ENCODE measurements around the gene E2F6.

The E2F6 gene

DNA sequence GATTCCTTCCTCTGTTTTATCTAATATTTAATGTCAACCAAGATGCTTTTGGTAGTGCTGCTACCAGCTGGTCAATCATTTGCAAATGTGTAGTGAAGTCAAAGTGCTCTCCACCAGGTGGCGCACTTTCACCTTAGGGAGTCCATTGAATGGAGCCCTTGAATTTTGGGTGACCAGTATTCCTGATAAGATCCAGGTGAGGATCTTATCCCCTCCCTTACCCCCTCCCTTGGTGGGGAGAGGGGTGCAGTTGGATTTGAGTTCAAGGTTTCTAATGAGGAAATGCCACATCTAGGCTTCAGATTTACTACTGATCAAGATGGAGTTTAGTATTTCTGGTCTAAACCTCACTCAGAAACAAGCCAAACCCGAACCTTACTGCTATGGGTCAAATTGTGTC, 12.0 kb upstream of the E2F6 start:
- Histone ChIP-seq H3K9me3 (ENCODE audit: control insufficient read depth, insufficient read depth, low read depth, low read length) (no peaks in the 10 kb centered on the region), H3K4me3 (ENCODE audit: low read depth, low read length) (no peak overlapping the region), H3K27ac (ENCODE audit: extremely low read depth, low read depth, low read length) (no peak overlapping the region), H3K36me3 (ENCODE audit: control insufficient read depth in 2 of 2, insufficient read depth in 1 of 2, low read length in 2 of 2) (no peaks in the 10 kb centered on the region), H3K4me1 (ENCODE audit: control insufficient read depth, insufficient read depth, low read length) (no peaks in the 10 kb centered on the region; the same call in 1 of the 2 replicates)
- ChIA-PET POLR2A (no interaction called here), CTCF (interaction anchor here (0.6 to 12.5 kb wide), 19 partner anchors 9 to 642 kb away, joined by 3 to 282 read pairs (median 4); partner anchors contain the start of gene GREB1)
- TF ChIP-seq SCRT2 (tag by site-specific recombination; IDR thresholded peaks at IDR 0.05): no peak
- no peak for TF ChIP-seq ZSCAN23 (tag by site-specific recombination; IDR thresholded peaks at IDR 0.05)
- TF ChIP-seq ZNF423 (tag by site-specific recombination; IDR thresholded peaks at IDR 0.05): no peak
- TF ChIP-seq, protein P1, sequence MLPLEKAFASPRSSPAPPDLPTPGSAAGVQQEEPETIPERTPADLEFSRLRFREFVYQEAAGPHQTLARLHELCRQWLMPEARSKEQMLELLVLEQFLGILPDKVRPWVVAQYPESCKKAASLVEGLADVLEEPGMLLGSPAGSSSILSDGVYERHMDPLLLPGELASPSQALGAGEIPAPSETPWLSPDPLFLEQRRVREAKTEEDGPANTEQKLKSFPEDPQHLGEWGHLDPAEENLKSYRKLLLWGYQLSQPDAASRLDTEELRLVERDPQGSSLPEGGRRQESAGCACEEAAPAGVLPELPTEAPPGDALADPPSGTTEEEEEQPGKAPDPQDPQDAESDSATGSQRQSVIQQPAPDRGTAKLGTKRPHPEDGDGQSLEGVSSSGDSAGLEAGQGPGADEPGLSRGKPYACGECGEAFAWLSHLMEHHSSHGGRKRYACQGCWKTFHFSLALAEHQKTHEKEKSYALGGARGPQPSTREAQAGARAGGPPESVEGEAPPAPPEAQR (tag by site-specific recombination; IDR thresholded peaks at IDR 0.05): no peak
- 0 out of 2 replicates have a peak, but pooled peaks have one; percentile 26 for TF ChIP-seq ZBTB48 (tag by site-specific recombination; IDR thresholded peaks at IDR 0.05)
- no peak for TF ChIP-seq ZNF2 (tag by site-specific recombination; IDR thresholded peaks at IDR 0.05)
- TF ChIP-seq, protein P2, sequence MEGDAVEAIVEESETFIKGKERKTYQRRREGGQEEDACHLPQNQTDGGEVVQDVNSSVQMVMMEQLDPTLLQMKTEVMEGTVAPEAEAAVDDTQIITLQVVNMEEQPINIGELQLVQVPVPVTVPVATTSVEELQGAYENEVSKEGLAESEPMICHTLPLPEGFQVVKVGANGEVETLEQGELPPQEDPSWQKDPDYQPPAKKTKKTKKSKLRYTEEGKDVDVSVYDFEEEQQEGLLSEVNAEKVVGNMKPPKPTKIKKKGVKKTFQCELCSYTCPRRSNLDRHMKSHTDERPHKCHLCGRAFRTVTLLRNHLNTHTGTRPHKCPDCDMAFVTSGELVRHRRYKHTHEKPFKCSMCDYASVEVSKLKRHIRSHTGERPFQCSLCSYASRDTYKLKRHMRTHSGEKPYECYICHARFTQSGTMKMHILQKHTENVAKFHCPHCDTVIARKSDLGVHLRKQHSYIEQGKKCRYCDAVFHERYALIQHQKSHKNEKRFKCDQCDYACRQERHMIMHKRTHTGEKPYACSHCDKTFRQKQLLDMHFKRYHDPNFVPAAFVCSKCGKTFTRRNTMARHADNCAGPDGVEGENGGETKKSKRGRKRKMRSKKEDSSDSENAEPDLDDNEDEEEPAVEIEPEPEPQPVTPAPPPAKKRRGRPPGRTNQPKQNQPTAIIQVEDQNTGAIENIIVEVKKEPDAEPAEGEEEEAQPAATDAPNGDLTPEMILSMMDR (tag by site-specific recombination; IDR thresholded peaks at IDR 0.05): peak; percentile 68
- TF ChIP-seq BCL11B (tag by site-specific recombination; IDR thresholded peaks at IDR 0.05; ENCODE audit: low read depth): no peak
- TF ChIP-seq ZNF501 (tag by site-specific recombination; IDR thresholded peaks at IDR 0.05): no peak
- no peak for TF ChIP-seq ZNF843 (tag by site-specific recombination; IDR thresholded peaks at IDR 0.05)
- TF ChIP-seq ZNF10 (tag by site-specific recombination; IDR thresholded peaks at IDR 0.05): no peak
- TF ChIP-seq ZNF335 (tag by site-specific recombination; conservative IDR thresholded peaks at IDR 0.05): no peak
- TF ChIP-seq, protein P3, sequence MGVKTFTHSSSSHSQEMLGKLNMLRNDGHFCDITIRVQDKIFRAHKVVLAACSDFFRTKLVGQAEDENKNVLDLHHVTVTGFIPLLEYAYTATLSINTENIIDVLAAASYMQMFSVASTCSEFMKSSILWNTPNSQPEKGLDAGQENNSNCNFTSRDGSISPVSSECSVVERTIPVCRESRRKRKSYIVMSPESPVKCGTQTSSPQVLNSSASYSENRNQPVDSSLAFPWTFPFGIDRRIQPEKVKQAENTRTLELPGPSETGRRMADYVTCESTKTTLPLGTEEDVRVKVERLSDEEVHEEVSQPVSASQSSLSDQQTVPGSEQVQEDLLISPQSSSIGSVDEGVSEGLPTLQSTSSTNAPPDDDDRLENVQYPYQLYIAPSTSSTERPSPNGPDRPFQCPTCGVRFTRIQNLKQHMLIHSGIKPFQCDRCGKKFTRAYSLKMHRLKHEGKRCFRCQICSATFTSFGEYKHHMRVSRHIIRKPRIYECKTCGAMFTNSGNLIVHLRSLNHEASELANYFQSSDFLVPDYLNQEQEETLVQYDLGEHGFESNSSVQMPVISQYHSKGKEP (tag by site-specific recombination; IDR thresholded peaks at IDR 0.05): no peak
- TF ChIP-seq ZNF660 (tag by site-specific recombination; IDR thresholded peaks at IDR 0.05): peak; percentile 92
- TF ChIP-seq ZNF654 (tag by site-specific recombination; IDR thresholded peaks at IDR 0.05; ENCODE audit: low read depth): peak; percentile 64

DNA sequence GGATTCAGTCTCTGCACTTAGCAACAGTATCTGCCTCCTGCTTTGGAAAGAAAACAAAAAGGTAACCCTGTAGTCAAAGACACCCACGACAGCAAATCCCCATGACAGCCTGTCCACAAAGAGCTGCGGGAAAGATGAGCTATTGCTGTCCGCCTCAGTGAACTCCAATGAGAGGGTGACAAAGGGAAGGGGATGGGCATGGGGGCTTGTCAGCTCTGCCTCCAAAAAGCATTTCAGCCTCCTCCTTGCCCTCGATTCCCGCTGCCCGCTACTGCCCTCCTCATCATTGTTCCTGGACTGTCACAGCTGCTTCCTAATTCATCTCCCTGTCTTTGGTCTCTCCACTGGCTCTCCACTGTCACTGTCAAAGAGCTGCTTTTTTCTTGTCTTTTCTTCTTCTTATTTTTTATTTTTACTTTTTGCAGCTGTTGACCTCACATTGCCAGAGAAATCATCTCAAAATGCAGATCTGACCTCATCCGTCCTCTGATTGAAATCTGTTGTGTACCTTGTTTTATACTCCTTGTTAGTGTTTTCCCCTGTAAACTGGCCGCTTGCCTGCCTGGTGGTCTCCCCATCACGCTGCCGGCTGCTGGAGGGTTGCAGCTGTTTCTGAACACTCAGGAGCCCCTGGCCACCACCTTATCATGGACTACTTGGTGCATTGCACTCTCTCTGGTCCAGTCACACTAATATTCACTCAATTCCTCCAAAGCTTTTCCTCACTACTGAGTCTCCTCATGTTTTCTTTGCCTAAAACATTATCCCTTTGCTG, 7.9 kb upstream of the E2F6 start:
- no peaks in the 10 kb centered on the region for H3K36me3 ChIP-seq (ENCODE audit: control insufficient read depth in 2 of 2, insufficient read depth in 1 of 2, low read length in 2 of 2)
- POLR2A ChIA-PET: no interaction called here
- CTCF ChIA-PET: interaction anchor here (1.2 to 3.3 kb wide), 2 partner anchors 110 to 349 kb away, joined by 3 to 57 read pairs; no protein-coding TSS in a partner anchor
- TF ChIP-seq, protein P4, sequence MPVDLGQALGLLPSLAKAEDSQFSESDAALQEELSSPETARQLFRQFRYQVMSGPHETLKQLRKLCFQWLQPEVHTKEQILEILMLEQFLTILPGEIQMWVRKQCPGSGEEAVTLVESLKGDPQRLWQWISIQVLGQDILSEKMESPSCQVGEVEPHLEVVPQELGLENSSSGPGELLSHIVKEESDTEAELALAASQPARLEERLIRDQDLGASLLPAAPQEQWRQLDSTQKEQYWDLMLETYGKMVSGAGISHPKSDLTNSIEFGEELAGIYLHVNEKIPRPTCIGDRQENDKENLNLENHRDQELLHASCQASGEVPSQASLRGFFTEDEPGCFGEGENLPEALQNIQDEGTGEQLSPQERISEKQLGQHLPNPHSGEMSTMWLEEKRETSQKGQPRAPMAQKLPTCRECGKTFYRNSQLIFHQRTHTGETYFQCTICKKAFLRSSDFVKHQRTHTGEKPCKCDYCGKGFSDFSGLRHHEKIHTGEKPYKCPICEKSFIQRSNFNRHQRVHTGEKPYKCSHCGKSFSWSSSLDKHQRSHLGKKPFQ (tag by site-specific recombination; IDR thresholded peaks at IDR 0.05): no peak
- TF ChIP-seq, protein P5, sequence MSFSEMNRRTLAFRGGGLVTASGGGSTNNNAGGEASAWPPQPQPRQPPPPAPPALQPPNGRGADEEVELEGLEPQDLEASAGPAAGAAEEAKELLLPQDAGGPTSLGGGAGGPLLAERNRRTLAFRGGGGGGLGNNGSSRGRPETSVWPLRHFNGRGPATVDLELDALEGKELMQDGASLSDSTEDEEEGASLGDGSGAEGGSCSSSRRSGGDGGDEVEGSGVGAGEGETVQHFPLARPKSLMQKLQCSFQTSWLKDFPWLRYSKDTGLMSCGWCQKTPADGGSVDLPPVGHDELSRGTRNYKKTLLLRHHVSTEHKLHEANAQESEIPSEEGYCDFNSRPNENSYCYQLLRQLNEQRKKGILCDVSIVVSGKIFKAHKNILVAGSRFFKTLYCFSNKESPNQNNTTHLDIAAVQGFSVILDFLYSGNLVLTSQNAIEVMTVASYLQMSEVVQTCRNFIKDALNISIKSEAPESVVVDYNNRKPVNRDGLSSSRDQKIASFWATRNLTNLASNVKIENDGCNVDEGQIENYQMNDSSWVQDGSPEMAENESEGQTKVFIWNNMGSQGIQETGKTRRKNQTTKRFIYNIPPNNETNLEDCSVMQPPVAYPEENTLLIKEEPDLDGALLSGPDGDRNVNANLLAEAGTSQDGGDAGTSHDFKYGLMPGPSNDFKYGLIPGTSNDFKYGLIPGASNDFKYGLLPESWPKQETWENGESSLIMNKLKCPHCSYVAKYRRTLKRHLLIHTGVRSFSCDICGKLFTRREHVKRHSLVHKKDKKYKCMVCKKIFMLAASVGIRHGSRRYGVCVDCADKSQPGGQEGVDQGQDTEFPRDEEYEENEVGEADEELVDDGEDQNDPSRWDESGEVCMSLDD (tag by site-specific recombination; IDR thresholded peaks at IDR 0.05): no peak
- no peak for TF ChIP-seq ZNF202 (tag by site-specific recombination; IDR thresholded peaks at IDR 0.05; ENCODE audit: borderline replicate concordance)
- TF ChIP-seq, protein P6, sequence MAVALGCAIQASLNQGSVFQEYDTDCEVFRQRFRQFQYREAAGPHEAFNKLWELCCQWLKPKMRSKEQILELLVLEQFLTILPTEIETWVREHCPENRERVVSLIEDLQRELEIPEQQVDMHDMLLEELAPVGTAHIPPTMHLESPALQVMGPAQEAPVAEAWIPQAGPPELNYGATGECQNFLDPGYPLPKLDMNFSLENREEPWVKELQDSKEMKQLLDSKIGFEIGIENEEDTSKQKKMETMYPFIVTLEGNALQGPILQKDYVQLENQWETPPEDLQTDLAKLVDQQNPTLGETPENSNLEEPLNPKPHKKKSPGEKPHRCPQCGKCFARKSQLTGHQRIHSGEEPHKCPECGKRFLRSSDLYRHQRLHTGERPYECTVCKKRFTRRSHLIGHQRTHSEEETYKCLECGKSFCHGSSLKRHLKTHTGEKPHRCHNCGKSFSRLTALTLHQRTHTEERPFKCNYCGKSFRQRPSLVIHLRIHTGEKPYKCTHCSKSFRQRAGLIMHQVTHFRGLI (tag by site-specific recombination; IDR thresholded peaks at IDR 0.05): no peak
- no peak for TF ChIP-seq ZNF211 (tag by site-specific recombination; IDR thresholded peaks at IDR 0.05; ENCODE audit: low read depth)
- TF ChIP-seq, protein P7, sequence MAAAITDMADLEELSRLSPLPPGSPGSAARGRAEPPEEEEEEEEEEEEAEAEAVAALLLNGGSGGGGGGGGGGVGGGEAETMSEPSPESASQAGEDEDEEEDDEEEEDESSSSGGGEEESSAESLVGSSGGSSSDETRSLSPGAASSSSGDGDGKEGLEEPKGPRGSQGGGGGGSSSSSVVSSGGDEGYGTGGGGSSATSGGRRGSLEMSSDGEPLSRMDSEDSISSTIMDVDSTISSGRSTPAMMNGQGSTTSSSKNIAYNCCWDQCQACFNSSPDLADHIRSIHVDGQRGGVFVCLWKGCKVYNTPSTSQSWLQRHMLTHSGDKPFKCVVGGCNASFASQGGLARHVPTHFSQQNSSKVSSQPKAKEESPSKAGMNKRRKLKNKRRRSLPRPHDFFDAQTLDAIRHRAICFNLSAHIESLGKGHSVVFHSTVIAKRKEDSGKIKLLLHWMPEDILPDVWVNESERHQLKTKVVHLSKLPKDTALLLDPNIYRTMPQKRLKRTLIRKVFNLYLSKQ (tag by site-specific recombination; IDR thresholded peaks at IDR 0.05; ENCODE audit: borderline replicate concordance): no peak
- TF ChIP-seq ZNF214 (tag by site-specific recombination; IDR thresholded peaks at IDR 0.05; ENCODE audit: borderline replicate concordance): no peak

More for the DNA sequence above, 7.9 kb upstream of the E2F6 start:
- no peaks in the 10 kb centered on the region for H3K9me3 ChIP-seq (ENCODE audit: control insufficient read depth, insufficient read depth, low read depth, low read length)
- H3K27ac ChIP-seq (ENCODE audit: extremely low read depth, low read depth, low read length): no peak overlapping the region
- no peak overlapping the region for H3K4me3 ChIP-seq (ENCODE audit: low read depth, low read length)
- no peaks in the 10 kb centered on the region for H3K4me1 ChIP-seq (ENCODE audit: control insufficient read depth, insufficient read depth, low read length)

Measured in HEK293 (cell line).